ENCODE results near the gene WEE2.
"Not testable (repeated sequence)": the region's sequence is repeated elsewhere in the genome, so short reads cannot be mapped to it uniquely, and the experiment has no call there.

WEE2 gene

GRCh38 chr7:141715794-141716689 is 7.9 kb downstream of the WEE2 start:
- DNase-seq = no peak

GRCh38 chr7:141717450-141717849 is 9.3 kb downstream of the WEE2 start:
- no peak for DNase-seq

- DNase-seq = no peak
These were observed 14.4 kb downstream of the WEE2 start for GRCh38 chr7:141722529-141722928.

GRCh38 chr7:141729020-141729419 is 20.9 kb downstream of the WEE2 start:
- no peak for DNase-seq

GRCh38 chr7:141731476-141732149 is 23.5 kb downstream of the WEE2 start:
- no peak for DNase-seq

- DNase-seq = peak; percentile 18
These were observed 29.1 kb downstream of the WEE2 start for GRCh38 chr7:141737118-141737835.

GRCh38 chr7:141737836-141738591 is 29.9 kb downstream of the WEE2 start, which contains the start of gene SSBP1:
TSS of gene SSBP1 (plus strand) at chr7:141738358. CDS start at chr7:141739167, 809 bp downstream.
- DNase-seq = peak; percentile 90

GRCh38 chr7:141738592-141739013 is 30.4 kb downstream of the WEE2 start:
- no peak for DNase-seq

GRCh38 chr7:141739250-141739649 is 31.1 kb downstream of the WEE2 start:
- DNase-seq = no peak

- no peak for DNase-seq
These were observed 34.1 kb downstream of the WEE2 start for GRCh38 chr7:141742229-141742628.

GRCh38 chr7:141744131-141744530 is 36.0 kb downstream of the WEE2 start:
- no peak for DNase-seq

GRCh38 chr7:141748396-141748795 is 40.2 kb downstream of the WEE2 start:
- no peak for DNase-seq

GRCh38 chr7:141751904-141752303 is 43.8 kb downstream of the WEE2 start:
- DNase-seq = not testable (repeated sequence)

GRCh38 chr7:141752634-141753033 is 44.5 kb downstream of the WEE2 start:
- no peak for DNase-seq

- no peak for DNase-seq
These were observed 46.8 kb downstream of the WEE2 start for GRCh38 chr7:141754939-141755338.

- no peak for DNase-seq
These were observed 55.6 kb downstream of the WEE2 start, which contains the start of gene TAS2R3 for GRCh38 chr7:141763797-141764196. TSS of gene TAS2R3 (plus strand) at chr7:141764097. CDS start at chr7:141764159, 62 bp downstream.

- not testable (repeated sequence) for DNase-seq
These were observed 62.0 kb downstream of the WEE2 start for GRCh38 chr7:141770083-141770583.

GRCh38 chr7:141776374-141776773 is 68.2 kb downstream of the WEE2 start, which contains the start of gene TAS2R4:
TSS of gene TAS2R4 (plus strand) at chr7:141776674. CDS start at chr7:141778489, 1,815 bp downstream.
- DNase-seq = no peak

Data from CD4-positive, alpha-beta T cell treated with Interferon gamma for 1 hour (primary cell).